Left renal cortex interstitium (tissue), 4 donors: ENCODE results near the gene NPIPB2. TPM values are rescaled to one million over a fixed set of nuclear protein-coding genes. Genes with fewer than 3 reads are reported as not detected.
"Not testable (repeated sequence)": the region's sequence is repeated elsewhere in the genome, so short reads cannot be mapped to it uniquely, and the experiment has no call there.

ENCODE experiments used
- DNase-seq, 4 donors: peaks; one replicate each; pipeline ENCODE4 v3.0.0-alpha.2; 2013; ENCODE audit warnings: low read depth in 4 of 4, low spot score in 2 of 4, missing footprints in 1 of 4
- polyA plus RNA-seq, 4 donors: library from polyadenylated mRNA; unstranded; fragments of 120-200 nt; gene quantifications; one replicate each; pipeline ENCODE4 v1.2.1, GENCODE V29; 2013; ENCODE audit not compliant: insufficient read length in 4 of 4

NPIPB2 gene
- polyA plus RNA-seq, result 10 to 100 TPM in 2 of 4 donors, under 1 TPM in 2; 0.65 to 21.0 (median 6.4) TPM

GRCh38 chr16:11941945-11942344 is at the start of gene NPIPB2:
Gene NPIPB2, minus strand, starts transcription at chr16:11942045. Its CDS starts 0 bp downstream, at chr16:11942045.
- not testable (repeated sequence) for DNase-seq

GRCh38 chr16:11990702-11991390 is 49.0 kb upstream of the NPIPB2 start:
- peak in 1 of 4 donors; percentile 43 for DNase-seq

DNA sequence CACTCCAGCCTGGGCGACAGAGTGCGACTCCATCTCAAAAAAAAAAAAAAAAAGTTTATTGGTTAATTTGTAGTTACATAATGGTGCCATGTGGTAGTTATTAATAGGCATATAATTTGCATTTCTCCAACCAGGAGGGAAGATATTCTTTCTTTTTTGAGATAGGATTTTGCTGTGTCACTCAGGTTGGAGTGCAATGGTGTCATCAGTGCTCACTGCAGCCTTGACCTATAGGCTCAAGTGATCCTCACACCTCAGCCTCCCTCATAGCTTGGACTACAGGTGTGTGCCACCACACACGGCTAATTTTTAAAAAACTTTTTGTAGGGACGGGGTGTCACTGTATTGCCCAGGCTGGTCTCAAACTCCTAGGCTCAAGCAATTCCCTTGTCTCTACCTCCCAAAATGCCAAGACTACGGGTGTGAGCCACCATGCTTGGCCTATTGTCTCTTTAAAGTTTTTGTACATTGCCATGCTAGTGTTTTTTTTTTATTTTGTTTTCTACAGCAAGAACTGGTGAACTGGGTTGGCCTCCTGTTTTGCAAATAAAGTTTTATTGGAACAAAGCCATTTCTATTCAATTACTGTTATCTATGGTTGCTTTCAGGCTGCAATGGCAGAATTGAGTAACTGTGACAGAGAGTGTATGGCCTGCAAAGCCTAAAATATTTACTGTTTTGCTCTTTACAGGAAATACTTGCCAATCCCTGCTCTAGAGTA is 46.6 kb upstream of the NPIPB2 start:
- no peak for DNase-seq

GRCh38 chr16:11986521-11987057 is 44.7 kb upstream of the NPIPB2 start:
- DNase-seq, result no peak

DNA sequence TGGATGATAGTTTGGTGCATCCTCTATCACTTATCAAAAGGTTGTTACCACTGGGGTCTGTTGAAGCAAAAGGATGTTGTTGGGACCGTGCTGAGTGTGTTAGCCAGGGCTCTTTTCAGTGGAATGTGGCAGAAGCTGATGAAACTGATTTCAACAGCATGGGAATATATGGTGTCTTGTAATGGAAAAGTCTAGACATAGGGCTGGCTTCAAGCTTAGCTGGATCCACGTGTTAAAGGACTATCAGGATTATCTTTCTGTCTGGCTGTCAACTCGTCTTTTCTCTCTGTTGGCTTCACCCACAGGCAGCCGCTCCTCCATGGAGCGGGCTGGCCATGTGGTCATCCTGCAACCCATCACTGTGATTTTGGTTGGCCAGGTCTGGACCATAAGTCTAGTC is 43.4 kb upstream of the NPIPB2 start:
- DNase-seq, result no peak

GRCh38 chr16:11980136-11980844 is 38.4 kb upstream of the NPIPB2 start:
- DNase-seq, result no peak

DNA sequence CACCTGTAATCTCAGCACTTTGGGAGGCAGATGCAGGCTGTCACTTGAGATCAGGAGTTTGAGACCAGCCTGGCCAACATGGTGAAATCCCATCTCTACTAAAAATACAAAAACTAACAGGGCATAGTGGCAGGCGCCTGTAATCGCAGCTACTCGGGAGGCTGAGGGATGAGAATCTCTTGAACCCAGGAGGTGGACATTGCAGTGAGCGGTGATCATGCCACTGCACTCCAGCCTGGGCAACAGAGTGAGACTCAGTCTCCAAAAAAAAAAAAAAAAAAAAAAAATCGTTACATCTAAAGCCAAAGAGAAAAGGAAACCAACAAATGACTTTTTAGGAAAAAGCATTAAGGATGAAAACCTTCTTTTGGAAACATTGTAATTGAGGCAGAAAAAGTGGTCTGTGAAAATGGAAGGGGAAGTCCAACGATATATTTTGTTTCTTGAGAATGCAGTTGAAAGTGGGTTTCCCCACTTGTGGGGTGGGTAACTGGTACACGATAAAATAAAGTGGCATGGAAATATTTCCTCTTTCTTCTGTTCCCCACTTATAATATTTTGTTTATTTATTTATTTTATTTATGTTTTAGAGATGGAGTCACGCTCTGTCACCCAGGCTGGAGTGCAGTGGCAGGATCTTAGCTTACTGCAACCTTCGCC is 37.3 kb upstream of the NPIPB2 start:
- DNase-seq, result no peak

DNA sequence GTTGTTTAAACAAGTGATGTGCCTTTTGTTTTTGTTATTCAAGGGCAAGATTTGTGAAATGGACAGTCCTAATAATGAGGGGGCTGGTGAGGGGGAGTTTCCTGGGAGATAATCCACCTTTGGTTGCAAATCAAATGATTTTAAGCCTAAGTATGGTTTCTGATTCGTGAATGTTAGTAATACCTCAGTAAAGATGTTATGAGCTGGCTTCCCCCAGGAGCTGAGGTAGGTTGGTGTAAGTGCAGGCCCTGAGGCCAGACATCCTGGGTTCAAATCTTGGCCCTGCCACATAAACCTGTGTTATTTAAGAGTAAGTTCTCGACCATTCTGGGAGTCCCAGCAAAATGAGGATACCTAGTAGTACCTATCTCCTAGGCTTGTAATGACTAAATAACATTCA is 36.2 kb upstream of the NPIPB2 start:
- no peak for DNase-seq

DNA sequence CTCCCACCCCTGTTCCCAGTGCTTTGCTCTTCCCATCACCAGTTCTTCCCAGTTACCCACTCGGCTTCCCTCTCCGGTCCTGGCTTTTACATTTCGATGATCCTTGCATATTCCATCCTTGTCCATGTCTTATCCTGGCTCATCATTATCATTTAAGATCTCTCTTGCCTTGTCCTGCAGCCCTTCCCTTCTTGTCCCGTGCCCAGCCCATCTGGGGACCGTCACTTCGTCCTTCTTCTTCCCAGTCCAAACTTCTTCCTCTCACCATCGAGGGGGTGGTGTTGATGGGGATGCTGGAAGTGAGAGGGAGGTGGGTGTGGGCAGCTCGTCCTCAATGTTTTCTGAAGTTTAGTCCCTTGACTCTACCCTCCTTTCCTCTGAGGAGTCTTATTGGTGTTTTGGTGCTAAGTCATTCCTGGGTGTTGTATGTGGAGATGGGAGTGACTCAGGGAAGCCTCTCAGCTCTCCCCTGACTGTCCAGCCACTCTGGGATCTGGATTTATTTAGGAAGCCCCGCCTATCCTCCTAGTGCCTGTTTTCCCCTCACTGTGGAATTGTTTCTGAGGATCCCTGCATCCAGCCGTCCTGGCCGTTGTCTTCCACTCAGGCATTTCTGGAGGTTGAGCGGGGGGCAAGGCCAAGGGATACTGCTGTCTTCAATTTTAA is 35.7 kb upstream of the NPIPB2 start:
- DNase-seq, result no peak

GRCh38 chr16:11976850-11977375 is 35.1 kb upstream of the NPIPB2 start:
- no peak for DNase-seq

GRCh38 chr16:11973070-11973469 is 31.2 kb upstream of the NPIPB2 start:
- no peak for DNase-seq

DNA sequence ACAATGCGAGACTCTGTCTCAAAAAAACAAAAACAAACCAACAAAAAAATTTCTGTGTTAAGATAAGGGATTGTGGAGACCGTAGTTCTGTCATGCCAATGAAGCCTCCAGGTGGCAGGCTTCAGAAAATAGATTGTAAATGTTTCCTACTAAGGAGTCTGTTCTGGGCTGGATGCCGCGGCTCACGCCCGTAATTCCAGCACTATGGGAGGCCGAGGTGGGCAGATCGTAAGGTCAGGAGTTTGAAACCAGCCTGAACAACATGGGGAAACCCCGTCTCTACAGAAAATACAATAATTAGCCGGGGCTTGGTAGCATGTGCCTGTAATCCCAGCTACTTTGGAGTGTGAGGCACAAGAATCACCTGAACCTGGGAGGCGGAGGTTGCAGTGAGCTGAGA is 30.3 kb upstream of the NPIPB2 start:
- no peak for DNase-seq

- not testable (repeated sequence) for DNase-seq
Observed at GRCh38 chr16:11970292-11970691, 28.4 kb upstream of the NPIPB2 start.

- no peak for DNase-seq
Observed at GRCh38 chr16:11968577-11968976, 26.7 kb upstream of the NPIPB2 start.

- no peak for DNase-seq
Observed at GRCh38 chr16:11967195-11967911, 25.5 kb upstream of the NPIPB2 start.

DNA sequence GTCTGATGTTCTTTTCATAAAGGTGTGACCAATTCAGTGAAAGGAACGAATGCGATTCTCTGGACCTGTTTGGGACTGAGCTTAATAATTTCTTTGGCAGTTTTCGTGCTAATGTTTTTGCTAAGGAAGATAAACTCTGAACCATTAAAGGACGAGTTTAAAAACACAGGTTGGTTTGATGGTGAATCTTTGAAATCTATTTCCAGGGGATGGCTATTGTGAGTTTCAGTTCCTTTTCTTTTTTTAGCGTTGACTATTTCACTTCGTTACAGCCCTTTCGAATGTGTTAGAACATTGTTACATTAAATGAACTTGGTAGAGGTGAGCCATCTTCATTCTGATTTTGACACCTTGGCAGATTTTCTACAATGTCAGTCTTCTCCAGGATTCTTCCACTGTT is 24.3 kb upstream of the NPIPB2 start:
- no peak for DNase-seq

- no peak for DNase-seq
Observed at GRCh38 chr16:11964761-11965551, 23.1 kb upstream of the NPIPB2 start, which contains the start of gene TNFRSF17. Gene TNFRSF17, plus strand, starts transcription at chr16:11965210. Its CDS starts 115 bp downstream, at chr16:11965325.

GRCh38 chr16:11963706-11964105 is 21.9 kb upstream of the NPIPB2 start:
- no peak for DNase-seq
